NCI-H82 (cell line): ENCODE measurements around the gene BRCA2.

Source experiments
- DNase-seq: peaks from one replicate; lab custom pipeline; 2025; lab: John Stamatoyannopoulos, UW

BRCA2 gene

GRCh38 chr13:32429433-32429909 lies 114.2 kb downstream of the BRCA2 start:
- DNase-seq = no peak

GRCh38 chr13:32430018-32430747 lies 114.9 kb downstream of the BRCA2 start:
- no peak for DNase-seq

GRCh38 chr13:32431361-32431760 lies 116.1 kb downstream of the BRCA2 start:
- DNase-seq = no peak

GRCh38 chr13:32432856-32433255 lies 117.5 kb downstream of the BRCA2 start:
- no peak for DNase-seq

- no peak for DNase-seq
Measured at GRCh38 chr13:32438871-32439270, 123.6 kb downstream of the BRCA2 start.

GRCh38 chr13:32443111-32443510 lies 127.8 kb downstream of the BRCA2 start:
- DNase-seq = peak; percentile 46

- DNase-seq = no peak
Measured at GRCh38 chr13:32445461-32445860, 130.2 kb downstream of the BRCA2 start.

GRCh38 chr13:32446220-32446619 lies 130.9 kb downstream of the BRCA2 start:
- no peak for DNase-seq

GRCh38 chr13:32446773-32447465 lies 131.6 kb downstream of the BRCA2 start:
- DNase-seq = peak; percentile 45

- no peak for DNase-seq
Measured at GRCh38 chr13:32447894-32448623, 132.8 kb downstream of the BRCA2 start.

GRCh38 chr13:32448972-32449371 lies 133.7 kb downstream of the BRCA2 start:
- no peak for DNase-seq
